Ishikawa (cell line): ENCODE results near the gene SRP14.

Source experiments
- CEBPB ChIP-seq: IDR thresholded peaks from 2 replicates; pipeline ENCODE4 v1.6.1; 2012
- CREB1 ChIP-seq: IDR thresholded peaks from 2 replicates; pipeline ENCODE4 v1.6.1; 2012; ENCODE audit warnings: low read depth
- EP300 ChIP-seq: IDR thresholded peaks from 2 replicates; pipeline ENCODE4 v1.6.1; 2012; ENCODE audit warnings: borderline replicate concordance
- FOXM1 ChIP-seq: IDR thresholded peaks from 2 replicates; pipeline ENCODE4 v1.6.1; 2012; ENCODE audit warnings: low read depth, borderline replicate concordance
- NFIC ChIP-seq: IDR thresholded peaks from 2 replicates; pipeline ENCODE4 v1.6.1; 2012
- RAD21 ChIP-seq: IDR thresholded peaks from 2 replicates; pipeline ENCODE4 v1.6.1; 2012; ENCODE audit warnings: low read depth
- REST ChIP-seq: IDR thresholded peaks from 2 replicates; pipeline ENCODE4 v1.6.1; 2012; ENCODE audit warnings: low read depth, mild to moderate bottlenecking
- TAF1 ChIP-seq: IDR thresholded peaks from 2 replicates; pipeline ENCODE4 v1.6.1; 2012; ENCODE audit warnings: low read depth, mild to moderate bottlenecking
- TCF12 ChIP-seq: IDR thresholded peaks from 2 replicates; pipeline ENCODE4 v1.6.1; 2012; ENCODE audit warnings: low read depth
- TEAD4 ChIP-seq: IDR thresholded peaks from 2 replicates; pipeline ENCODE4 v1.6.1; 2012
- USF1 ChIP-seq: IDR thresholded peaks from 2 replicates; pipeline ENCODE4 v1.6.1; 2012
- YY1 ChIP-seq: IDR thresholded peaks from 2 replicates; pipeline ENCODE4 v1.6.1; 2012; ENCODE audit warnings: low read depth
- ZBTB7A ChIP-seq: IDR thresholded peaks from 2 replicates; pipeline ENCODE4 v1.6.1; 2012; ENCODE audit warnings: low read depth
- TF ChIP-seq, protein P1 (sequence below): IDR thresholded peaks from 2 replicates; pipeline ENCODE4 v1.6.1; 2012

- TF ChIP-seq TCF12 (no peak), YY1 (no peak), CEBPB (no peak), TEAD4 (no peak), EP300 (no peak), ZBTB7A (no peak), USF1 (no peak), CREB1 (no peak), REST (no peak), RAD21 (no peak), TAF1 (no peak), FOXM1 (no peak), NFIC (no peak)
- TF ChIP-seq, protein P1, sequence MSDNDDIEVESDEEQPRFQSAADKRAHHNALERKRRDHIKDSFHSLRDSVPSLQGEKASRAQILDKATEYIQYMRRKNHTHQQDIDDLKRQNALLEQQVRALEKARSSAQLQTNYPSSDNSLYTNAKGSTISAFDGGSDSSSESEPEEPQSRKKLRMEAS: no peak
Measured at GRCh38 chr15:39998511-39999077, 40.4 kb downstream of the SRP14 start.
